Subcutaneous abdominal adipose tissue (tissue), 5 donors: ENCODE measurements around the gene ZC2HC1B.

Experiments used
- H3K27ac ChIP-seq: one replicate; pipeline ENCODE4 v1.7.0; 2013; ENCODE audit warnings: low read depth, mild to moderate bottlenecking, inconsistent platforms, low read length, moderate library complexity
- H3K27me3 ChIP-seq, 5 donors: one replicate each; pipeline ENCODE4 v1.7.0; 2013; ENCODE audit warnings: low read length in 5 of 5, inconsistent platforms in 1 of 5; ENCODE audit not compliant: control insufficient read depth in 5 of 5, insufficient read depth in 4 of 5
- H3K36me3 ChIP-seq, 5 donors: one replicate each; pipeline ENCODE4 v1.7.0; 2013; ENCODE audit warnings: low read length in 5 of 5; ENCODE audit not compliant: control insufficient read depth in 5 of 5, insufficient read depth in 5 of 5
- H3K4me1 ChIP-seq, 5 donors: one replicate each; pipeline ENCODE4 v1.7.0; 2013; ENCODE audit warnings: low read length in 5 of 5, mild to moderate bottlenecking in 3 of 5, moderate library complexity in 1 of 5; ENCODE audit not compliant: control insufficient read depth in 5 of 5, insufficient read depth in 5 of 5
- H3K4me3 ChIP-seq, 5 donors: one replicate each; pipeline ENCODE4 v1.7.0; 2013; ENCODE audit warnings: low read length in 5 of 5, low read depth in 1 of 5
- H3K9ac ChIP-seq, 5 donors: one replicate each; pipeline ENCODE4 v1.7.0; 2013; ENCODE audit warnings: low read length in 5 of 5, mild to moderate bottlenecking in 4 of 5, moderate library complexity in 3 of 5
- H3K9me3 ChIP-seq, 5 donors: one replicate each; pipeline ENCODE4 v1.7.0; 2013; ENCODE audit warnings: low read length in 5 of 5; ENCODE audit not compliant: control insufficient read depth in 5 of 5
- donor health status: healthy.
- donor health status: healthy.
- donor health status: healthy.
- donor health status: healthy.
- donor health status: healthy.

Gene ZC2HC1B

GRCh38 chr6:143864234-143864633 lies at the start of gene ZC2HC1B:
ZC2HC1B (plus strand) TSS chr6:143864474; CDS start chr6:143864540, 66 bp downstream.
- no peak within 1 kb of the TSS for H3K9ac ChIP-seq
- H3K36me3 ChIP-seq, result peaks cover 38 to 64% (median 47%) of the 10 kb centered on the region in 5 donors
- H3K27me3 ChIP-seq, result no peaks in the 10 kb centered on the region
- no peak within 1 kb of the TSS for H3K27ac ChIP-seq
- H3K4me1 ChIP-seq, result no peaks in the 10 kb centered on the region
- H3K9me3 ChIP-seq, result no peaks in the 10 kb centered on the region
- no peak within 1 kb of the TSS for H3K4me3 ChIP-seq

- H3K27ac ChIP-seq, result no peak overlapping the region
- H3K4me3 ChIP-seq, result no peak overlapping the region
- peaks cover 2 to 27% (median 3%) of the 10 kb centered on the region in 5 donors for H3K36me3 ChIP-seq
Observed at GRCh38 chr6:143817621-143818020, 46.7 kb upstream of the ZC2HC1B start.

GRCh38 chr6:143821359-143821758 lies 42.9 kb upstream of the ZC2HC1B start:
- Histone ChIP-seq H3K9ac (no peak overlapping the region), H3K4me1 (peaks cover 0 to 13% (median 8%) of the 10 kb centered on the region in 5 donors), H3K4me3 (no peak overlapping the region), H3K27me3 (no peaks in the 10 kb centered on the region), H3K9me3 (no peaks in the 10 kb centered on the region), H3K36me3 (peaks cover 2 to 28% (median 17%) of the 10 kb centered on the region in 5 donors), H3K27ac (no peak overlapping the region)

More at GRCh38 chr6:143817621-143818020, 46.7 kb upstream of the ZC2HC1B start:
- Histone ChIP-seq H3K27me3 (no peaks in the 10 kb centered on the region), H3K4me1 (peaks cover 0 to 7% (median 5%) of the 10 kb centered on the region in 5 donors), H3K9ac (no peak overlapping the region), H3K9me3 (no peaks in the 10 kb centered on the region)

GRCh38 chr6:143822584-143823024 lies 41.7 kb upstream of the ZC2HC1B start:
- H3K9ac ChIP-seq, result no peak overlapping the region
- no peak overlapping the region for H3K4me3 ChIP-seq
- peaks cover 0 to 27% (median 17%) of the 10 kb centered on the region in 5 donors for H3K36me3 ChIP-seq
- no peaks in the 10 kb centered on the region for H3K27me3 ChIP-seq
- no peak overlapping the region for H3K27ac ChIP-seq
- peaks cover 0 to 13% (median 8%) of the 10 kb centered on the region in 5 donors for H3K4me1 ChIP-seq
- no peaks in the 10 kb centered on the region for H3K9me3 ChIP-seq

- no peaks in the 10 kb centered on the region for H3K27me3 ChIP-seq
- H3K4me3 ChIP-seq, result no peak overlapping the region
- peaks cover 0 to 13% (median 8%) of the 10 kb centered on the region in 5 donors for H3K4me1 ChIP-seq
- no peak overlapping the region for H3K27ac ChIP-seq
- H3K9me3 ChIP-seq, result no peaks in the 10 kb centered on the region
- no peak overlapping the region for H3K9ac ChIP-seq
- H3K36me3 ChIP-seq, result peaks cover 0 to 26% (median 19%) of the 10 kb centered on the region in 5 donors
Observed at GRCh38 chr6:143823548-143823947, 40.7 kb upstream of the ZC2HC1B start.

- Histone ChIP-seq H3K4me1 (no peaks in the 10 kb centered on the region), H3K9me3 (no peaks in the 10 kb centered on the region), H3K27me3 (no peaks in the 10 kb centered on the region), H3K4me3 (no peak overlapping the region), H3K9ac (no peak overlapping the region), H3K36me3 (peaks cover 0 to 20% (median 11%) of the 10 kb centered on the region in 5 donors), H3K27ac (no peak overlapping the region)
Observed at GRCh38 chr6:143828572-143828971, 35.7 kb upstream of the ZC2HC1B start.

GRCh38 chr6:143836150-143836549 lies 28.1 kb upstream of the ZC2HC1B start:
- Histone ChIP-seq H3K36me3 (no peaks in the 10 kb centered on the region), H3K9me3 (no peaks in the 10 kb centered on the region), H3K9ac (no peak overlapping the region), H3K27ac (no peak overlapping the region), H3K27me3 (no peaks in the 10 kb centered on the region), H3K4me3 (no peak overlapping the region), H3K4me1 (no peaks in the 10 kb centered on the region)

GRCh38 chr6:143838395-143838794 lies 25.9 kb upstream of the ZC2HC1B start:
- H3K4me3 ChIP-seq, result no peak overlapping the region
- H3K9me3 ChIP-seq, result no peaks in the 10 kb centered on the region
- H3K9ac ChIP-seq, result no peak overlapping the region
- no peaks in the 10 kb centered on the region for H3K27me3 ChIP-seq
- H3K36me3 ChIP-seq, result no peaks in the 10 kb centered on the region
- peaks cover 0 to 9% (median 5%) of the 10 kb centered on the region in 5 donors for H3K4me1 ChIP-seq
- H3K27ac ChIP-seq, result no peak overlapping the region

- no peaks in the 10 kb centered on the region for H3K36me3 ChIP-seq
- H3K4me1 ChIP-seq, result peaks cover 0 to 17% (median 13%) of the 10 kb centered on the region in 5 donors
- H3K27ac ChIP-seq, result no peak overlapping the region
- no peaks in the 10 kb centered on the region for H3K27me3 ChIP-seq
- no peaks in the 10 kb centered on the region for H3K9me3 ChIP-seq
- no peak overlapping the region for H3K9ac ChIP-seq
- no peak overlapping the region for H3K4me3 ChIP-seq
Observed at GRCh38 chr6:143839196-143839595, 25.1 kb upstream of the ZC2HC1B start.

- Histone ChIP-seq H3K27ac (no peak overlapping the region), H3K4me3 (no peak overlapping the region)
Observed at GRCh38 chr6:143840595-143841265, 23.5 kb upstream of the ZC2HC1B start.

More at GRCh38 chr6:143840595-143841265, 23.5 kb upstream of the ZC2HC1B start:
- H3K9me3 ChIP-seq, result no peaks in the 10 kb centered on the region
- peaks cover 0 to 28% (median 24%) of the 10 kb centered on the region in 5 donors for H3K4me1 ChIP-seq
- no peak overlapping the region for H3K9ac ChIP-seq
- peaks cover 1 to 10% (median 4%) of the 10 kb centered on the region in 5 donors for H3K36me3 ChIP-seq
- H3K27me3 ChIP-seq, result no peaks in the 10 kb centered on the region
